ENCODE measurements around the gene MLKL.

DNA sequence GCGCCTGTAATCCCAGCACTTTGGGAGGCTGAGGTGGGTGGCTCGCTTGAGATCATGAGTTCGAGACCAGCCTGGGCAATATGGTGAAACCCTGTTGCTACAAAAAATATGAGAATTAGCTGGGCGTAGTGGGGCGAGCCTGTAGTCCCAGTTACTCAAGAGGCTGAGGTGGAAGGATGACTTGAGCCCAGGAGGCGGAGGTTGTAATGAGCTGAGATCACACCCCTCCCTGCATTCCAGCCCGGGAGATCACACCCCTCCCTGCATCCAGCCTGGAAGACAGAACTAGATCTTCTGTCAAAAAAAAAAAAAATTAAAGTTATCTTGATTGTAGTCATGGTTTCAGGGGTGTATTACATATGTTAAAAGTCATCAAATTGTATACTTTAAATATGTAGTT is 67.0 kb downstream of the MLKL start:
- TF ChIP-seq, protein P1, sequence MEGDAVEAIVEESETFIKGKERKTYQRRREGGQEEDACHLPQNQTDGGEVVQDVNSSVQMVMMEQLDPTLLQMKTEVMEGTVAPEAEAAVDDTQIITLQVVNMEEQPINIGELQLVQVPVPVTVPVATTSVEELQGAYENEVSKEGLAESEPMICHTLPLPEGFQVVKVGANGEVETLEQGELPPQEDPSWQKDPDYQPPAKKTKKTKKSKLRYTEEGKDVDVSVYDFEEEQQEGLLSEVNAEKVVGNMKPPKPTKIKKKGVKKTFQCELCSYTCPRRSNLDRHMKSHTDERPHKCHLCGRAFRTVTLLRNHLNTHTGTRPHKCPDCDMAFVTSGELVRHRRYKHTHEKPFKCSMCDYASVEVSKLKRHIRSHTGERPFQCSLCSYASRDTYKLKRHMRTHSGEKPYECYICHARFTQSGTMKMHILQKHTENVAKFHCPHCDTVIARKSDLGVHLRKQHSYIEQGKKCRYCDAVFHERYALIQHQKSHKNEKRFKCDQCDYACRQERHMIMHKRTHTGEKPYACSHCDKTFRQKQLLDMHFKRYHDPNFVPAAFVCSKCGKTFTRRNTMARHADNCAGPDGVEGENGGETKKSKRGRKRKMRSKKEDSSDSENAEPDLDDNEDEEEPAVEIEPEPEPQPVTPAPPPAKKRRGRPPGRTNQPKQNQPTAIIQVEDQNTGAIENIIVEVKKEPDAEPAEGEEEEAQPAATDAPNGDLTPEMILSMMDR (IDR thresholded peaks at IDR 0.05; ENCODE audit: low read depth, low read length), result no peak
- TF ChIP-seq EZH2phosphoT487 (IDR thresholded peaks at IDR 0.05; ENCODE audit: low read depth), result no peak

All from OCI-LY3 (cell line).